Astrocyte (in vitro differentiated cells and primary cell): ENCODE results near the gene NPLOC4. TPM values are rescaled to one million over a fixed set of nuclear protein-coding genes. Genes with fewer than 3 reads are reported as not detected.
A peak's percentile ranks its signal among the peaks of the same experiment; 100 is the strongest.

Experiments
- DNase-seq: peaks from one replicate; pipeline ENCODE4 v3.0.0-alpha.2; 2010; ENCODE audit warnings: low read depth
- FAIRE-seq: peaks from 2 replicates; lab custom pipeline; 2011; peaks lifted over from hg19 to GRCh38; lab: Jason Lieb, UNC
- H2AFZ ChIP-seq: 2 replicates; pipeline ENCODE4 v1.6.0; 2012; ENCODE audit warnings: low read depth, low read length, inconsistent platforms
- H3K27ac ChIP-seq: 2 replicates; pipeline ENCODE4 v1.5.1; 2011; ENCODE audit warnings: low read depth, low read length, inconsistent platforms
- H3K27me3 ChIP-seq: 2 replicates; pipeline ENCODE4 v1.6.0; 2011; ENCODE audit warnings: low read length, inconsistent platforms; ENCODE audit not compliant: insufficient read depth
- H3K36me3 ChIP-seq: 2 replicates; pipeline ENCODE4 v1.5.1; 2011; ENCODE audit warnings: low read length, inconsistent platforms; ENCODE audit not compliant: insufficient read depth
- H3K4me1 ChIP-seq: 2 replicates; pipeline ENCODE4 v1.5.1; 2011; ENCODE audit warnings: low read length, inconsistent platforms; ENCODE audit not compliant: insufficient read depth
- H3K4me2 ChIP-seq: 2 replicates; pipeline ENCODE4 v1.6.0; 2012; ENCODE audit warnings: low read length, inconsistent platforms
- H3K4me3 ChIP-seq: 2 replicates; pipeline ENCODE4 v1.5.1; 2011; ENCODE audit warnings: low read depth, mild to moderate bottlenecking, low read length, inconsistent platforms; ENCODE audit not compliant: insufficient read depth
- H3K79me2 ChIP-seq: 2 replicates; pipeline ENCODE4 v1.6.0; 2012; ENCODE audit warnings: mild to moderate bottlenecking, low read length, inconsistent platforms; ENCODE audit not compliant: insufficient read depth
- H3K9ac ChIP-seq: 2 replicates; pipeline ENCODE4 v1.6.0; 2012; ENCODE audit warnings: mild to moderate bottlenecking, low read length, inconsistent platforms
- H3K9me3 ChIP-seq: 2 replicates; pipeline ENCODE4 v1.5.1; 2012; ENCODE audit warnings: low read depth, mild to moderate bottlenecking, low read length, inconsistent platforms; ENCODE audit not compliant: insufficient read depth
- H4K20me1 ChIP-seq: 2 replicates; pipeline ENCODE4 v1.6.0; 2012; ENCODE audit warnings: low read length, inconsistent platforms; ENCODE audit not compliant: insufficient read depth
- H3K27ac Mint-ChIP-seq: one replicate; pipeline ENCODE4 v1.8.0; 2021; ENCODE audit warnings: mild to moderate bottlenecking, mixed read lengths; ENCODE audit not compliant: unreplicated experiment
- H3K27me3 Mint-ChIP-seq: one replicate; pipeline ENCODE4 v1.8.0; 2021; ENCODE audit warnings: low read depth, mixed read lengths; ENCODE audit not compliant: unreplicated experiment
- H3K36me3 Mint-ChIP-seq: one replicate; pipeline ENCODE4 v1.8.0; 2021; ENCODE audit warnings: low read depth, mixed read lengths; ENCODE audit not compliant: unreplicated experiment
- H3K4me1 Mint-ChIP-seq: one replicate; pipeline ENCODE4 v1.8.0; 2021; ENCODE audit warnings: low read depth, mixed read lengths; ENCODE audit not compliant: unreplicated experiment
- H3K4me3 Mint-ChIP-seq: one replicate; pipeline ENCODE4 v1.8.0; 2021; ENCODE audit warnings: mild to moderate bottlenecking, moderate library complexity, mixed read lengths; ENCODE audit not compliant: unreplicated experiment
- H3K9me3 Mint-ChIP-seq: one replicate; pipeline ENCODE4 v1.8.0; 2021; ENCODE audit warnings: mild to moderate bottlenecking, mixed read lengths; ENCODE audit not compliant: unreplicated experiment
- CTCF ChIP-seq: IDR thresholded peaks from 2 replicates; pipeline ENCODE4 v1.5.1; 2011; ENCODE audit warnings: low read depth, mild to moderate bottlenecking, inconsistent platforms, low read length, moderate library complexity; ENCODE audit not compliant: insufficient read depth
- EZH2 ChIP-seq: IDR thresholded peaks from 2 replicates; pipeline ENCODE4 v1.6.1; 2012; ENCODE audit warnings: mild to moderate bottlenecking, low read length, inconsistent platforms; ENCODE audit not compliant: insufficient read depth
- total RNA-seq: library from RNA; stranded (reverse); gene quantifications from 2 replicates; pipeline ENCODE4 v1.2.1, GENCODE V29; 2021

The NPLOC4 gene
- total RNA-seq, 1 donor from 2014 or later = 125 TPM

GRCh38 chr17:81553018-81553615, 83.8 kb downstream of the NPLOC4 start:
- Histone ChIP-seq H3K27ac (peak overlapping the region; percentile 69), H3K79me2 (peaks cover 58% of the 10 kb centered on the region), H3K4me1 (peaks cover 48% of the 10 kb centered on the region), H3K4me3 (peak overlapping the region; percentile 81), H3K36me3 (peaks cover 15% of the 10 kb centered on the region), H3K4me2 (peak overlapping the region; percentile 98), H4K20me1 (peaks cover 53% of the 10 kb centered on the region), H3K9ac (peak overlapping the region; percentile 89), H2AFZ (peak overlapping the region; percentile 67), H3K27me3 (no peaks in the 10 kb centered on the region), H3K9me3 (no peaks in the 10 kb centered on the region)
- peak; percentile 67 for DNase-seq
- TF ChIP-seq EZH2 (no peak), CTCF (no peak)
- FAIRE-seq = no peak
- H3K36me3 Mint-ChIP-seq = peaks cover 21% of the 10 kb centered on the region
- H3K27me3 Mint-ChIP-seq = no peaks in the 10 kb centered on the region
- peak overlapping the region; percentile 85 for H3K4me3 Mint-ChIP-seq
- H3K4me1 Mint-ChIP-seq = peaks cover 45% of the 10 kb centered on the region
- no peaks in the 10 kb centered on the region for H3K9me3 Mint-ChIP-seq
- peak overlapping the region; percentile 94 for H3K27ac Mint-ChIP-seq

DNA sequence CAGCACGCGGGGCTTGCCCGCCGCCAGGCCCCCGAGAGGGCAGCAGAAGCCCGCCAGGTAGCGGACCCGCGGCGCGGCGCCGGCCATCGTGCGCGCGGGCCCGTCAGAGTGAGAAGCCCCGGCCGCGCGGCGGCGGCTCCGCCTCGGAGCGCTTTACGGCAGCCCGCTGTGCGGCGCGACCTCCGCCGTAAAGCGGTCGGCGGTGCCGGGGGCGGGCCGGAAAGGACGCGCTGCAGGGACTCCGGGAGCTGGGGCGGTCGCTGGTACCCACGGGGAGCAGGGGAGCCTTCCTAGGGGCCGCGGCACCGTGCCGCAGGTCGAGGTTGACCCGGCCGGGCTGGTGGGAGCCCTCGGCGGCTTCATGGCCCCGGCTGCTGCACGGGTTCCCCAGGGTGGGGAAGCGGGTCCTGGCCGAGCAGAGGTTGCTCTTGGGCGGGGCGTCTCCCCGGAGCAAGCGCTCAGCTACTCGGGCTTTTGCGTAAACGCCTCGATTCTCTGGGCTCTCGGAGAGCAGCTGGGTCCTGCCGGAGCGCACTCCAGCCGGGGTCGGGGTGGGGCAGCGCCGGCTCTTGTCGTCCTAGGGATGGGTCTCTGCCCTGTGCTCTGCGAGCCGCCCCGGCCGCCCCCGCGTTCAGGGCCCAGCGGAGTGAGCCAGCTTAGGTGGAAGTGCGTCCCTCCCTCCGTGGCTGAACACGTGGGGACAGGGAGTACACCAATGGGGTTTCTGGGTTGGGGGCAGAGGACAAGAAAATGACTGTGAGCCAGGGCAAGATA, 84.5 kb downstream of the NPLOC4 start, which contains the start of gene FAAP100:
FAAP100 (minus strand) TSS at position 110 of the 774 bp plus-strand sequence; CDS start at position 87, 23 bp downstream.
- peak within 1 kb of the TSS; percentile 94 for H3K27ac Mint-ChIP-seq
- Histone ChIP-seq H3K36me3 (peaks cover 10% of the 10 kb centered on the region), H3K9ac (peak within 1 kb of the TSS; percentile 89), H3K27ac (peak within 1 kb of the TSS; percentile 69), H4K20me1 (peaks cover 55% of the 10 kb centered on the region), H3K4me2 (peak within 1 kb of the TSS; percentile 98), H3K4me3 (peak within 1 kb of the TSS; percentile 81), H2AFZ (peak within 1 kb of the TSS; percentile 67), H3K9me3 (no peaks in the 10 kb centered on the region), H3K79me2 (peaks cover 59% of the 10 kb centered on the region), H3K4me1 (peaks cover 48% of the 10 kb centered on the region), H3K27me3 (no peaks in the 10 kb centered on the region)
- no peak for FAIRE-seq
- TF ChIP-seq CTCF (no peak), EZH2 (no peak)
- H3K4me3 Mint-ChIP-seq = peak within 1 kb of the TSS; percentile 90
- peaks cover 45% of the 10 kb centered on the region for H3K4me1 Mint-ChIP-seq
- peak; percentile 56 for DNase-seq
- H3K27me3 Mint-ChIP-seq = no peaks in the 10 kb centered on the region
- H3K36me3 Mint-ChIP-seq = peaks cover 21% of the 10 kb centered on the region
- no peaks in the 10 kb centered on the region for H3K9me3 Mint-ChIP-seq
